OCI-LY1 (cell line): Measurements from ENCODE around the gene RND2.
"Not testable (repeated sequence)": the region's sequence is repeated elsewhere in the genome, so short reads cannot be mapped to it uniquely, and the experiment has no call there.

Experiments
- H2AFZ ChIP-seq: fragments of 200-600 bp; sonication (generic), shearing (Covaris generic); 2 replicates; pipeline ENCODE4 v1.6.0; 2014; ENCODE audit warnings: antibody characterized with exemption, mild to moderate bottlenecking, low read length
- H3F3A ChIP-seq: fragments of 200-600 bp; sonication (generic), shearing (Covaris generic); 2 replicates; pipeline ENCODE4 v1.6.0; 2014; ENCODE audit warnings: mild to moderate bottlenecking, antibody characterized with exemption, low read length, moderate library complexity; ENCODE audit not compliant: insufficient read depth
- H3K27ac ChIP-seq: fragments of 200-600 bp; sonication (generic); 2 replicates; pipeline ENCODE4 v1.5.1; 2014; ENCODE audit warnings: low read length, mixed run types, mild to moderate bottlenecking, low read depth; ENCODE audit not compliant: poor library complexity, severe bottlenecking
- H3K27me3 ChIP-seq: fragments of 200-600 bp; sonication (generic); 2 replicates; pipeline ENCODE4 v1.6.0; 2014; ENCODE audit warnings: antibody characterized with exemption, mild to moderate bottlenecking, low read length, moderate library complexity; ENCODE audit not compliant: insufficient read depth
- H3K36me3 ChIP-seq: fragments of 200-600 bp; sonication (generic); 2 replicates; pipeline ENCODE4 v1.6.1; 2014; ENCODE audit warnings: mild to moderate bottlenecking, antibody characterized with exemption, low read length, moderate library complexity, mixed read lengths; ENCODE audit not compliant: insufficient read depth
- H3K4me1 ChIP-seq: fragments of 200-600 bp; sonication (generic); 2 replicates; pipeline ENCODE4 v1.5.1; 2014; ENCODE audit warnings: mild to moderate bottlenecking, low read length, moderate library complexity; ENCODE audit not compliant: insufficient read depth, severe bottlenecking
- H3K4me2 ChIP-seq: fragments of 200-600 bp; sonication (generic), shearing (Covaris generic); 2 replicates; pipeline ENCODE4 v1.6.1; 2014; ENCODE audit warnings: low read length
- H3K4me3 ChIP-seq: fragments of 200-600 bp; sonication (generic); 2 replicates; pipeline ENCODE4 v1.5.1; 2014; ENCODE audit warnings: low read length, low read depth, mild to moderate bottlenecking, mixed read lengths; ENCODE audit not compliant: poor library complexity, severe bottlenecking
- H3K79me2 ChIP-seq: fragments of 200-600 bp; shearing (Covaris generic); 2 replicates; pipeline ENCODE4 v1.6.1; 2016; ENCODE audit warnings: mixed run types, low read length, mixed read lengths; ENCODE audit not compliant: insufficient read depth
- H3K9ac ChIP-seq: fragments of 200-600 bp; sonication (generic), shearing (Covaris generic); 2 replicates; pipeline ENCODE4 v1.6.1; 2014; ENCODE audit warnings: mild to moderate bottlenecking, low read length, mixed read lengths
- H3K9me2 ChIP-seq: fragments of 200-600 bp; sonication (generic), shearing (Covaris generic); 2 replicates; pipeline ENCODE4 v1.6.1; 2014; ENCODE audit warnings: low read depth, mild to moderate bottlenecking, low read length, mixed read lengths
- H3K9me3 ChIP-seq: fragments of 200-600 bp; shearing (Covaris generic); 2 replicates; pipeline ENCODE4 v1.6.1; 2014; ENCODE audit warnings: low read length, mixed read lengths
- H4K20me1 ChIP-seq: fragments of 200-600 bp; sonication (generic), shearing (Covaris generic); 2 replicates; pipeline ENCODE4 v1.6.0; 2016; ENCODE audit warnings: mild to moderate bottlenecking, low read length; ENCODE audit not compliant: insufficient read depth
- EZH2 ChIP-seq: fragments of 200-600 bp; sonication (generic), shearing (Covaris generic); IDR thresholded peaks from 2 replicates; pipeline ENCODE4 v1.8.0; 2017; ENCODE audit warnings: borderline replicate concordance, mixed run types, mild to moderate bottlenecking, antibody characterized with exemption, low read length, moderate library complexity, mixed read lengths
- TF ChIP-seq, protein P1 (sequence below): fragments of 200-600 bp; sonication (generic), shearing (Covaris generic); IDR thresholded peaks from 2 replicates; pipeline ENCODE4 v1.5.1; 2017; ENCODE audit warnings: mild to moderate bottlenecking, antibody characterized with exemption, low read length, moderate library complexity, mixed read lengths

RND2 gene

DNA sequence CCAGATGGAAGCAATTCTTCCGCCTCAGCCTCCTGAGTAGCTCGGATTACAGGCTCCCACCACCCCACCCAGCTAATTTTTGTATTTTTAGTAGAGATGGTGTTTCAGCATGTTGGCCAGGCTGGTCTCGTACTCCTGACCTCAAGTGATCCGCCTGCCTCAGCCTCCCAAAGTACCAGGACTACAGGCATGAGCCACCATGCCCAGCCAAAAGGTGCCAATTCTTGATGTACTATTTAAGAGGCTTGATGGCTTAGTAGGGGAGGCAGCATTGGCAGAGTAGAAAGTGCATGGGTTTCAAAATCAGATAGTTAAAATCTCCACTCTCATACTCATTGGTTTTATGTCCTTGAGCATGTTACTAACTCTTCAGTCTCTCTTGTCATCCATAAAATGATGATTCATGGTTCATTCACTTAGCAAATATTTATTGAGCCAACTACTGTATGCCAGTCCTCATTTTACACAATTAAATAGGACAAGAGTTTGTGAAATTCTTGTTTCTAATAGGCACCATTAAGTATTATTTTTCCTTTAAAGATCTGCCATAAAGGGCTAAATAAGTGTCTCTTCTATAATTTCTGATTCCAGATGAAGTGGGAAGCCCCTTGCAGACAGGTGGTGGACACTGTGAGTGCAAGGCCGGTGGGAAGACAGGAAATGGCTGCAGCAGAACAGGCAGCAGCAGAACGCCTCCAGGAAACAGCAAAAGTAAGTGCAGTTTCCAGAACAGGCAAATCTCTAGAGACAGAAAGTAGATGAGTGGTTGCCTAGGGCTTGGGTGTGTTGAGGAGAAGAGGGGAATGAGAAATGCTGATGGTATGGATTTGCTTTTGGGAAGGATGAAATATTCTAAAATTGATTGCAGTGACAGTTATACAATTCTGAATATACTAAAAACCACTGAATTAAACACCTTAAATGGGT, 35.0 kb upstream of the RND2 start:
- TF ChIP-seq, protein P1, sequence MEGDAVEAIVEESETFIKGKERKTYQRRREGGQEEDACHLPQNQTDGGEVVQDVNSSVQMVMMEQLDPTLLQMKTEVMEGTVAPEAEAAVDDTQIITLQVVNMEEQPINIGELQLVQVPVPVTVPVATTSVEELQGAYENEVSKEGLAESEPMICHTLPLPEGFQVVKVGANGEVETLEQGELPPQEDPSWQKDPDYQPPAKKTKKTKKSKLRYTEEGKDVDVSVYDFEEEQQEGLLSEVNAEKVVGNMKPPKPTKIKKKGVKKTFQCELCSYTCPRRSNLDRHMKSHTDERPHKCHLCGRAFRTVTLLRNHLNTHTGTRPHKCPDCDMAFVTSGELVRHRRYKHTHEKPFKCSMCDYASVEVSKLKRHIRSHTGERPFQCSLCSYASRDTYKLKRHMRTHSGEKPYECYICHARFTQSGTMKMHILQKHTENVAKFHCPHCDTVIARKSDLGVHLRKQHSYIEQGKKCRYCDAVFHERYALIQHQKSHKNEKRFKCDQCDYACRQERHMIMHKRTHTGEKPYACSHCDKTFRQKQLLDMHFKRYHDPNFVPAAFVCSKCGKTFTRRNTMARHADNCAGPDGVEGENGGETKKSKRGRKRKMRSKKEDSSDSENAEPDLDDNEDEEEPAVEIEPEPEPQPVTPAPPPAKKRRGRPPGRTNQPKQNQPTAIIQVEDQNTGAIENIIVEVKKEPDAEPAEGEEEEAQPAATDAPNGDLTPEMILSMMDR: no peak
- TF ChIP-seq EZH2: no peak
- no peaks in the 10 kb centered on the region for H3K9me2 ChIP-seq
- peaks cover 11% of the 10 kb centered on the region for H3K4me1 ChIP-seq
- no peak overlapping the region for H3K4me3 ChIP-seq
- no peaks in the 10 kb centered on the region for H3K79me2 ChIP-seq
- no peaks in the 10 kb centered on the region for H3K27me3 ChIP-seq
- H3K9ac ChIP-seq: no peak overlapping the region
- H2AFZ ChIP-seq: no peak overlapping the region
- no peaks in the 10 kb centered on the region for H3K9me3 ChIP-seq
- no peak overlapping the region for H3K4me2 ChIP-seq
- H3K36me3 ChIP-seq: peaks cover 86% of the 10 kb centered on the region
- no peaks in the 10 kb centered on the region for H3F3A ChIP-seq
- no peaks in the 10 kb centered on the region for H4K20me1 ChIP-seq
- H3K27ac ChIP-seq: no peak overlapping the region

DNA sequence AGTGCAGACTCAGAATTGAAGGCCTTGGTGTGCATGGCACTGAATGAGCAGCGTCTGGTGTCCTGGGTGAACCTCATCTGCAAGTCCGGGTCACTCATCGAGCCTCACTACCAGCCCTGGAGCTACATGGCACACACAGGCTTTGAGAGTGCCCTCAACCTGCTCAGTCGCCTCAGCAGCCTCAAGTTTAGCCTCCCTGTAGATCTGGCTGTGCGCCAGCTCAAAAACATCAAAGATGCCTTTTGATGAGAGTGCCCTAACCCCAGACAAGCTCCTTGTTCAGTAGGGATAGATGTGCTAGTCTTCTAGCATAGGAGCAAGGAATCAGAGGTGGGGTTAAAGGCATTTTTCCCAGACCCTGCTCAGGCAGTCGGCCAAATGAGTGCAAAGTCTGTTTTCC, 33.6 kb upstream of the RND2 start:
- Histone ChIP-seq H3K9ac (no peak overlapping the region), H3K4me3 (no peak overlapping the region), H3K79me2 (no peaks in the 10 kb centered on the region), H2AFZ (no peak overlapping the region), H3K27me3 (no peaks in the 10 kb centered on the region), H3K36me3 (peaks cover 79% of the 10 kb centered on the region), H3K9me3 (no peaks in the 10 kb centered on the region), H3K4me2 (no peak overlapping the region), H3K9me2 (no peaks in the 10 kb centered on the region), H3K27ac (no peak overlapping the region), H4K20me1 (no peaks in the 10 kb centered on the region), H3F3A (no peaks in the 10 kb centered on the region), H3K4me1 (no peaks in the 10 kb centered on the region)
- TF ChIP-seq, protein P1: no peak
- TF ChIP-seq EZH2: no peak

DNA sequence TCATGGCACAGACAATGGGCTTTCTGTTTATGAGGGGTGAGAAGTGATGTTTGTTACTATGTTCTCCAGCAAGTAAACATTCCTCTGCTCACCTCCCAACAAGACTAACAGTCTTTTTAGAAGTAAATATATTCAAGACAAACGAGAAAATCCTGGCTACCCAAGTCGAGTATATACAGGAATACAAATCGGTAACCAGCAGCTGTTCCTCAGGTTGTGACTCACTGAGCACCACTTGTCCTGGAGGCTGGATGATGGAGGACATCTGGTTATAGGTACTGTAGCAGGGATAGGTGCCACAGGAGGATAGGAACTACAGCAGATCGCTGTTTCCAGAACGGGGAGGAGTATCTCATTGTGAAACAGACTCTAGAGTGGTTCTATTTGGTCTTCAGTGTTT, 32.2 kb upstream of the RND2 start:
- Histone ChIP-seq H3F3A (no peaks in the 10 kb centered on the region), H3K9ac (no peak overlapping the region), H3K27ac (no peak overlapping the region), H3K9me2 (no peaks in the 10 kb centered on the region), H3K36me3 (peaks cover 66% of the 10 kb centered on the region), H3K4me2 (no peak overlapping the region), H4K20me1 (no peaks in the 10 kb centered on the region), H3K4me1 (peaks cover 12% of the 10 kb centered on the region), H3K27me3 (no peaks in the 10 kb centered on the region), H3K79me2 (no peaks in the 10 kb centered on the region), H3K9me3 (no peaks in the 10 kb centered on the region), H2AFZ (no peak overlapping the region), H3K4me3 (no peak overlapping the region)
- TF ChIP-seq, protein P1: no peak
- no peak for TF ChIP-seq EZH2

DNA sequence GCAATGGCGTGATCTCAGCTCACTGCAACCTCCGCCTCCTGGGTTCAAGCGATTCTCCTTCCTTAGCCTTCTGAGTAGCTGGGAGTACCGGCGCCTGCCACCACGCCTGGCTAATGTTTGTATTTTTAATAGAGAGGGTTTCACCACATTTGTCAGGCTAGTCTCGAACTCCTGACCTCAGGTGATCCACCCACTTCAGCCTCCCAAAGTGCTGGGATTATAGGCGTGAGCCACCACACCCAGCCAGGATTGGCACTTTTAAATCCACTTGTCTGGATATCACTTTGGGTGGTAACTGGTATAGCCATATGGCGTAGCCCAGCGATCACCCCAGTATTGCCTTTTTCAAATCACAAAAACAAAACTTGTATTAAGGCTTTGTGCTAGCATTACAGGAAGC, 31.1 kb upstream of the RND2 start:
- H3F3A ChIP-seq: not testable (repeated sequence)

More for the DNA sequence above, 31.1 kb upstream of the RND2 start:
- H3K4me1 ChIP-seq: peaks cover 12% of the 10 kb centered on the region
- H2AFZ ChIP-seq, H3K9me3 ChIP-seq, H3K9ac ChIP-seq, H3K79me2 ChIP-seq, H3K27ac ChIP-seq, H3K4me2 ChIP-seq, H3K4me3 ChIP-seq, H4K20me1 ChIP-seq, H3K27me3 ChIP-seq, H3K9me2 ChIP-seq: not testable (repeated sequence)
- peaks cover 60% of the 10 kb centered on the region for H3K36me3 ChIP-seq
